Fibroblast of the aortic adventitia (primary cell): ENCODE results near the gene DDI1. TPM values are rescaled to one million over a fixed set of nuclear protein-coding genes. Genes with fewer than 3 reads are reported as not detected.
A peak's percentile ranks its signal among the peaks of the same experiment; 100 is the strongest.

ENCODE experiments used
- DNase-seq: peaks from one replicate; pipeline ENCODE4 v3.0.0-alpha.2; 2010; ENCODE audit warnings: low read depth
- H3K4me3 ChIP-seq: 2 replicates; pipeline ENCODE4 v1.5.1; 2011; ENCODE audit warnings: low read depth, mild to moderate bottlenecking, control low read depth, low read length, moderate library complexity
- total RNA-seq: library from RNA; depleted of rRNA; stranded (reverse); fragments of >200 nt; gene quantifications from 2 replicates; pipeline ENCODE4 v1.2.3, GENCODE V29; 2012; ENCODE audit warnings: low replicate concordance
- TF ChIP-seq, protein P1 (sequence below): IDR thresholded peaks from 2 replicates; pipeline ENCODE4 v1.5.1; 2011; ENCODE audit warnings: mild to moderate bottlenecking, low read length, control low read depth, inconsistent platforms; ENCODE audit not compliant: insufficient read depth

Gene DDI1
- total RNA-seq, 1 donor: not detected

DNA sequence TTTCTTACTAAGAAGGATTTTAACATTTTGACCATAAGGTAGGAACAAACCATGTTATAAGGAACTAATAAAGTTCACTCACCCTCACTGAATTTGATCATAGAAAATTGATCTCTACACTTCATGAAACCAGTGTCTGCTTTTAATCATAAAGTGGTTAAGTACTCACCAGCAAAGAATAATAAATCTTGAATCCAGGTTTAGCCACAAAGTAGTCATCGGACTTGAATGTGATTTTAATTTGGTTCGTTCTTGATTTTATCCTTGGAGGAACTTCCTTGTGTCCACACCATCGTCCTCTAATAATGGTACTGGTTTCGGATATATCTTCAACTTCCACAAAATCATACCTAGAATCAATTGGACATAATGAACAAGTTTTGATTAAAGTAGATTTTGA, 40.5 kb upstream of the DDI1 start:
- TF ChIP-seq, protein P1, sequence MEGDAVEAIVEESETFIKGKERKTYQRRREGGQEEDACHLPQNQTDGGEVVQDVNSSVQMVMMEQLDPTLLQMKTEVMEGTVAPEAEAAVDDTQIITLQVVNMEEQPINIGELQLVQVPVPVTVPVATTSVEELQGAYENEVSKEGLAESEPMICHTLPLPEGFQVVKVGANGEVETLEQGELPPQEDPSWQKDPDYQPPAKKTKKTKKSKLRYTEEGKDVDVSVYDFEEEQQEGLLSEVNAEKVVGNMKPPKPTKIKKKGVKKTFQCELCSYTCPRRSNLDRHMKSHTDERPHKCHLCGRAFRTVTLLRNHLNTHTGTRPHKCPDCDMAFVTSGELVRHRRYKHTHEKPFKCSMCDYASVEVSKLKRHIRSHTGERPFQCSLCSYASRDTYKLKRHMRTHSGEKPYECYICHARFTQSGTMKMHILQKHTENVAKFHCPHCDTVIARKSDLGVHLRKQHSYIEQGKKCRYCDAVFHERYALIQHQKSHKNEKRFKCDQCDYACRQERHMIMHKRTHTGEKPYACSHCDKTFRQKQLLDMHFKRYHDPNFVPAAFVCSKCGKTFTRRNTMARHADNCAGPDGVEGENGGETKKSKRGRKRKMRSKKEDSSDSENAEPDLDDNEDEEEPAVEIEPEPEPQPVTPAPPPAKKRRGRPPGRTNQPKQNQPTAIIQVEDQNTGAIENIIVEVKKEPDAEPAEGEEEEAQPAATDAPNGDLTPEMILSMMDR: no peak
- DNase-seq: no peak
- H3K4me3 ChIP-seq: no peak overlapping the region

DNA sequence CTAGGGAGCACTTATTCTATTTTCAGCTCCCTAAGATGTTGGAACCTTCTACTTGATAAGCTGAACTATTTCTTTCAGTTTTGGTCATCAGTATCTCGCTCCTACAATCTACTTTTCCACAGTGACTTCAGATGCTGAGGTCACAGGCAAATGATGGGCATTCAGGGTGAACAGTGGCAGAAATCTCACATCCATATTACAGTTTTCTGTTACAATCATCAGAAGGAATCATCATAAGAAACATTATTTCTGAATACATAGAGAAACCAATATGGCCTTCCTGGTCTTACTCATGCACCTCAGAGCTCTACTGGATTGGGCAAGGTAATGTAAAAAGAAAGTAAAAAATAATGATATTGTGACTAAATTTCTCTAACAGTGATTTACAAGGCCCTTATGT, 39.4 kb upstream of the DDI1 start:
- TF ChIP-seq, protein P1: no peak
- no peak overlapping the region for H3K4me3 ChIP-seq
- DNase-seq: no peak

DNA sequence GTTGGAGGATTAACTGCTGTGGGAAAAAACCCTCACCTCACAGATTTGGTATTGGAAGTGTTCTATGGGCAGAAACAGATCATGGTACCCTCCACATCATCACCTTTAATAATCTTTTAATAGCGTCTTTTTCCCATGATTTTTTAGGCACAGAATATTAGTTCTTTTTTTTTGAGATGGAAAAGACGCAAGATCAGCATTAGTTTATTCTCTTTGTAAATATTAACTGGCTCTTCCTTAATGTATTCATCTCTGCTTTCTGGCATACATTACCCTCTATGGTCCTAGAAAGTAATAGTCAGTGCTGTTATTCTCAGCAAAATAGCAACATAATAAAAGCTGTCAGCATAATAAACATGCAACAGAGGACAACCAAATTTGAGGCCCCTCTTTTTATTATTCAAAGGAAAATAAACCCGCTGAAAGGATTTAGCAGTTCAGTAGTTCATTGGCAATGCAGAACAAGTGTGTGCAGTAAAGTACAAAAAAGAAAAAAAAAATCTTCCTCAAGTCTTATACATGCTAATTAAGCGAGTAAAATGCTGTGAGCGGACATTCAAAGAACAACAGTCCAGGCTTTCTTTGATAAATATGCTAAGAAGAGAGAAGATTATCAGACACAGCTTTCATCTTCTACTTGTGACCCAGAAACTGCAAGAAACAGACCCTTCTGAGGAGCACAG, 37.5 kb upstream of the DDI1 start:
- DNase-seq: no peak
- H3K4me3 ChIP-seq: no peak overlapping the region
- TF ChIP-seq, protein P1: no peak

DNA sequence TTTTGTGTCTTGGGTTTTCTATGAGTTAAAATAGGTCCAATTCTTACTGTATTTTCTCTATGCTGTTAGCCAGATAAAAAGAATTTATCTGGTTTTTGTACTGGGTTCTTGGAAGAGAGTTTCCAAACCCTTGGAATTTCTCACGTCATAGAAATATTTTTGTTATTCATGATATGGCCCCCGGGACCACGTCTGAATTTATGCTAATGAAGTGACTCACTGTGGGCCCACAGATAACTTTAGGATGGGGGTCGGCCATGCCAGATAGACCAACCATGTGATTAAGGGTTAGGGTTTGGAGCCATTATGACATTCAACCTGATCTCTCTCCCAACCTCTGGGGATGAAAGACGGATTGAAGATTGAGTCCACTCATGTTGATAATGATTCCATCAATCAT, 35.6 kb upstream of the DDI1 start:
- peak; percentile 95 for DNase-seq
- TF ChIP-seq, protein P1: no peak

DNA sequence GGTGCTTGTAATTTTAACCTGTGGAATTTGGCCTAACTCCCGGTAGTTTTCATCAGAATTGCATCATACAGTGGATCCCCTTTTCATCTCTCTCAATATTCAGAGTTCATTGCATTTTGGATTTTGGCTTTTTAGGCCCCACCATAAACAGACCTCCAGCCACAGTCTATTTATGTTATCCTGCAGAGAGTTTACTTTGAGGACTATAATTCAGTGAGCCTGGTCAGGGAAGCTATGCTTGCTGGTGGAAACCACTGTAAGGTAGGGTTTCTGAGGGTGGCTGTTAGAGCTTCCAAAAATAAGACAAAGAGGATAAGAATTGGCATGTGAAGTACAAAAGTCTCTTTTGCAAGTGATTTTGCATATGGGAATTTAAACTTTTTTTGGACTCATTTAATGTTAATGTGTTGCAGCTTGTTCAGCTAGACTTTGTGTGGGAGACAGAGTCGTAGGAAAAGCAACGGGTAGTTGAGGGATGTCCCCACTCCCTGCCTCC, 34.8 kb upstream of the DDI1 start:
- H3K4me3 ChIP-seq: no peak overlapping the region
- TF ChIP-seq, protein P1: no peak
- DNase-seq: peak; percentile 89

More for the DNA sequence above, 35.6 kb upstream of the DDI1 start:
- no peak overlapping the region for H3K4me3 ChIP-seq

DNA sequence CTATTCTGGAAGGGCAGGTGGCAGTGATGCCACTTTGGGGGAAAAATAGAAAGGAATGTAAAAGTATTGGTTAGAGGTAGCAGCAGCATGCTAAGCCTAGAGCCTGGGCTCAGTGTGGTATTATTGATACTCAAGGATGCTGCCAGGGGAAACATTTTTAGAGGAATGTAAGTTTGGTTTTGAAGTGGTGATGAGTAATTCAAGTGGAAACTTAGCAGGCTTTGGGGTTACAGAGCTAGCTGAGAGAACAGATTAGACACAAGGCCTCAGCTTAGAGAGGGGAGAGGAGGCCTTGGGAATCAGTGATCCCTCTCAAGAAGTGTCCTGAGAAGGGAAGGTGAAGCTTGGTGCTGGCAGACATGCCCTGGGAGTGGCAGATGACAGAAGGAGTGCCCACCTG, 32.9 kb upstream of the DDI1 start:
- H3K4me3 ChIP-seq: no peak overlapping the region
- peak; percentile 73 for DNase-seq
- TF ChIP-seq, protein P1: no peak

DNA sequence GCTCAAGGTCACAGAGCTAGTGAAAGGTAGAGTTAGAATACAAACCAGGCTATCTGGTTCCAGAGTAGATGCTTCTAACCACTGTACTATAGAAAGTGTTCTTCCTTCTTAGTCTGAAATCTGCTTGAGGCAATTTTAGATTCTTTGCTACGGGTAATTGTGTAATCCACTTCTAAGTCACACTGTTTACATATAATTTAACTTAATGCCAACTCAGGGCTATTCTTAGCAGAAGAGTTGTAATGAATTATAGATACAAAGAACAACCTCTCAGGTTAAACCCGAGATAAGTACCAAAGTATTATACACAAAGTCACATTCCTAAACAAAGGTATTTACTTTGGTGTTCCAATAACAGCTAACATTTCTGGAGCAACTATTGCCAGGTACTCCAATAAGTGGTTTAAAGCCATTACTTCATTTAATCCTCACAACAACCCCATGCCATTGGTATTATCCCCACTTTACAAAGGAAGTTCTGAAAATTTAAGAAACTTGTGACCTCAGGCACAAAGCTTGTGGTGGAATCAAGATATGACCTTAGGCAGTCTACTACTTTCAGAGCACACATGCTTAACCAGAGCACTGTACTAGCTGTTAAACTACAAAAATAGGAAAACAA, 31.1 kb upstream of the DDI1 start:
- TF ChIP-seq, protein P1: no peak
- DNase-seq: peak; percentile 59
- no peak overlapping the region for H3K4me3 ChIP-seq
